CD4-positive, alpha-beta T cell treated with Interleukin-6 for 4 hours (primary cell): ENCODE data around the gene CCNB2.
"Not testable (repeated sequence)": the region's sequence is repeated elsewhere in the genome, so short reads cannot be mapped to it uniquely, and the experiment has no call there.

Experiments
- DNase-seq: peaks from one replicate; pipeline ENCODE4 v3.0.0-alpha.2; 2020; ENCODE audit warnings: mixed read lengths

Gene CCNB2

GRCh38 chr15:59137566-59137965, 32.6 kb downstream of the CCNB2 start:
- no peak for DNase-seq

GRCh38 chr15:59138243-59138642, 33.3 kb downstream of the CCNB2 start:
- peak; percentile 64 for DNase-seq

DNA sequence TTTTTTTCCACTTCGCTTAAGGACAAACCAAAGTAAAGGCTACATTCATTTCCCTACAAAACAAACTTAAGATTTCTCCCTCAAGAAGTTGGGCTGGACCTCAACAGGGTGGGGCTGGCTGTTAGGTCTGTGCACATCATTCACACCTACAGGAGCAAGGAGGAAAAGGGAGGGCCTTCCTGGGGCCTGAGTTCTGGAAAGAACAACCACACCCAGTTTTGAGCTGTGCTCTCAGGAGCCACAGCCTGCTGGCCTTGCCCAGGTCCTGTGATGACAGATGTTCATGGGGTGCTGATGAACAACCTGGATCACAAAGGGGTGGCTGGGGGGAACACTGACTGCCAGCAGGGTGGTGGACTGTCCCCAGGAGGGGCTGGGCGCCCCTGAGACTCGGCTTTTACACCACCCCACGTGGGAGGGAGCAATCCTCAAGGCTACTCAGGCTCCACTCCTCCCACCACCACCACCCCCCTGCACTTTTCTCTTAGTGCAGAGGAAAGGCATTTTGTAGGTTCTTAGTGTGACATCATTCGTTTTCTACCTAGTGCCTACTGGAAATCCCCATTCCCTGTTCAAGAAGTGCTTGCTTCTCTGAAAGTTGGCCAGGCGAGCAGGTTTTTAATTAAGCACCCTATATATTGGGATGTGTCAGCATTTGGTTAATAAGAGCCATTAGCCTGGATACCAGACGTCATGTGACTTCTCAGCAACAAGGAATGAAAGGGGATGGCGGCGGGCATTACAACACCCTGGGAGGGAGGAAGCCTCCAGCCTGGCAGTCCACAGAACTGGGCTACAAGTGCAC, 35.7 kb downstream of the CCNB2 start:
- no peak for DNase-seq

GRCh38 chr15:59143281-59143680, 38.3 kb downstream of the CCNB2 start:
- DNase-seq: no peak

GRCh38 chr15:59144594-59144993, 39.6 kb downstream of the CCNB2 start:
- DNase-seq: not testable (repeated sequence)

DNA sequence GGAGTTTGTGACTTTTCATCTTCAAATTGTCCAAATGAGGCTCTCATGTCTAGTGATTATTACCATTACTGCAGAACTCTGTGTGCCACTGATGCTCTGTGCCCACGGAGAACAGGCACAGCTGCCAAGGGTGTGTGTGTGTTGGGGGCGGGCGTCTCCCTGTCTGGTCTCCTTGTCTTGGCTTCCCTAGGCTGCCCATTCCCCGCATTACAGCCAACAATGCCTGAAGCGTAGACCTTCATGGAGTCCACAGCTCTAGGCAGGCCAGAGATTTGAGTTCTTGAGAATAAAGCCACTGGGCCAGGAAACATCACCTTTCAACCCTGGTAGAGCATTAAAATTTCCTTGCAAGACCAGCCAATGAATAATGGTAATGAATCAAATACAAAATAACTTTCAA, 42.7 kb downstream of the CCNB2 start:
- DNase-seq: no peak

DNA sequence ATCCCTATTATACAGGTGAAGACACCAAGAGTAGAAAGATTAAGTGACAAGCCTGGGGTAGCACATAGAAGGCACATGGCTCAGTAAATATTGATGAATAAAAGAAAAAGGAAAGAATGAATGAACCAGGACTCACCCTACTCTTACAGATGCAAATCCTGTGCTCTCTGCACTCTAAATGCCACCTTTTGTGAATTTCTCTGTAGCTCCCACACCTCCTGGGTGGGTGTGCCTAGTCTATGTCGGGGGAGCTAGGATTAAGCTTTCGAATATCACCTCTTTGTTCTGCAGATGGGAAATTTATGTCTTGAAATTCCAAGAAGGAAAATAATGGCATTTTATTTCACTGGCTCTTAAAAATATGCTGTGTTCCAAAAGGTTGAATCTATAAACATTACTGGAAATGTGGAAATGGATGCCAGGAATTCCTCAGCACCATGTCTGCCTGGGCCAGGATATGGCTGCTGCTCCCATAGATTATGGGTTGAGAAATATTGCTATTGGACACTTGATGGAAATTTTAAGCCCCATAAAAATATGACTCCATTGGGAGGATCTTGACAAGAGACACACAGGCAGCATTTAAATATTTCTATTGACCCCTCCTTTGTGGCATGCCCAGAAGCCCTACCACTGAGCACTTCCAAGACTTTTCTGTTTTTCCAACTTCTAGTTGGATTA, 43.3 kb downstream of the CCNB2 start:
- no peak for DNase-seq

DNA sequence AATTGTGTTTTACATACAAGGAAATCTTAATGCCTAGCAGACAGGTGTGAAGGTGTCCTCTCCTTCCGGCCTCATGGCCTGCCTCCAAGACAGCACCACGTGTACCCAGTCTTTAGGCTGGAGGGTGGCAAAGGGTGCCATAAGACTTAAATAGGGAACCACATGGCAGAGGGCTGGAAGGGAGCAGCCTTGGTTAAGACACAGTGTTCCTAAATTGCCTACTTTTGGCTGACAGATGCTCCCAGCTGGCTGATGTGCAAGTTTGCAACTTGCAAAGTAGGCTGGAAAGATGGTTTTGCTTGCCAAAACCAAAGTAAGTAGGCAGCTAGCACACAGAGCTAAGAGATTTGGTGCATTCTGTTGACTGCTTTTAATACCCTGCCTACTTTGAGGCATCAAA, 45.2 kb downstream of the CCNB2 start:
- DNase-seq: no peak

GRCh38 chr15:59152694-59153450, 47.9 kb downstream of the CCNB2 start:
- DNase-seq: no peak

GRCh38 chr15:59153466-59153865, 48.5 kb downstream of the CCNB2 start:
- no peak for DNase-seq

DNA sequence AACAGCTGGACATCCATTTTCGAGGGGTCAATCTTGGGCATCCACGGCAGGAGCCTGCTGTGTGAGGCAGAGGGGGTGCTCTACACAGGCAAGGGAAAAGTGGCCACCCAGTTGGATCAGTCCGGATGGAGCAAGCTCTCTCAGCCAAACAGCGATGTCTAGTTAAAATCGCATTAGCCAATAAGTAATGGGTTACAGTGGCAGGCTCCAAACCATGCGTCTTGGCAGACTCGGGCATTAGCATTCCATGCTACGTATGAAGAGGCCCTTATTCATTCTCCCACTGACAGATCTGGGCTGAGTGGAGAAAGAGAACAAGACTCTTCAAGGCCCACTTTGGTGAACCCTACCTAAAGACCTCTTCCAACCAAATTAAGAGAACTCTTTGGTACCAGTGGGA, 49.3 kb downstream of the CCNB2 start:
- DNase-seq: no peak

DNA sequence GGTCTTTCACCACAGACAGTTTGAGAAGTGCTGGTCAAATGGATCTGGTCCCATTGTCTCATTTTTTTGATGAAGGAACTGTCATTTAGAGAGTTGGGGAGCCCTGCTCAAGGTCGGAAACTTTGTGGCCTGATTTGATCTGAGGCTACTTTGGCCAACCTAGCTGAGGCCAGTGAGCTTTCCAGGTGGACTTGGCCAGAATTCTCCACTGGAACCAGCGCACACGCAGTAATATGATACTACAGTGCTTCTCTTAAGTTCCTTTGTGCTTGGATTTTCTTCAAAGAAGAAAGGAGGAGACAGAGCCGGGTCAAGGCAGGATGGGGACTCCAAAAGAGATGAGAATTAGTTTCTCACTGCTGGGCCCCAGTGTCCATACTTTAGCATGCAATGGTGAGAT, 50.5 kb downstream of the CCNB2 start:
- no peak for DNase-seq

DNA sequence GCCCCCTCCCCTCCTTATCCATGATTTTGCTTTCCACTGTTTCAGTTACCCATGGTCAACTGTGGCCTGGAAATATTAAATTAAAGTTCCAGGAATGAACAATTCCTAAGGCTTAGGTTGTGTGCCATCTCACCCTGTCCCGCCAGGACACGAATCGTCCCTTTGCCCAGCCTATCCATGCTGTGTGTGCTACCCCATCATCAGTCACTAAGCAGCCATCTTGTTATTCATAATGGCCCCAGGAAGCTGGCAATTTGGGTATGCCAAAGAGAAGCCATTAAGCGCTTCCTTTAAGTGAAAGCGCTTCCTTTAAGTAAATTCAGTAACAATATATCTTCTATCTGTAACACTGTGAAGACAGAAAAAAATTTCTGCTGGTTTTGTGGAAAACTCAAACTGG, 52.5 kb downstream of the CCNB2 start:
- DNase-seq: no peak

DNA sequence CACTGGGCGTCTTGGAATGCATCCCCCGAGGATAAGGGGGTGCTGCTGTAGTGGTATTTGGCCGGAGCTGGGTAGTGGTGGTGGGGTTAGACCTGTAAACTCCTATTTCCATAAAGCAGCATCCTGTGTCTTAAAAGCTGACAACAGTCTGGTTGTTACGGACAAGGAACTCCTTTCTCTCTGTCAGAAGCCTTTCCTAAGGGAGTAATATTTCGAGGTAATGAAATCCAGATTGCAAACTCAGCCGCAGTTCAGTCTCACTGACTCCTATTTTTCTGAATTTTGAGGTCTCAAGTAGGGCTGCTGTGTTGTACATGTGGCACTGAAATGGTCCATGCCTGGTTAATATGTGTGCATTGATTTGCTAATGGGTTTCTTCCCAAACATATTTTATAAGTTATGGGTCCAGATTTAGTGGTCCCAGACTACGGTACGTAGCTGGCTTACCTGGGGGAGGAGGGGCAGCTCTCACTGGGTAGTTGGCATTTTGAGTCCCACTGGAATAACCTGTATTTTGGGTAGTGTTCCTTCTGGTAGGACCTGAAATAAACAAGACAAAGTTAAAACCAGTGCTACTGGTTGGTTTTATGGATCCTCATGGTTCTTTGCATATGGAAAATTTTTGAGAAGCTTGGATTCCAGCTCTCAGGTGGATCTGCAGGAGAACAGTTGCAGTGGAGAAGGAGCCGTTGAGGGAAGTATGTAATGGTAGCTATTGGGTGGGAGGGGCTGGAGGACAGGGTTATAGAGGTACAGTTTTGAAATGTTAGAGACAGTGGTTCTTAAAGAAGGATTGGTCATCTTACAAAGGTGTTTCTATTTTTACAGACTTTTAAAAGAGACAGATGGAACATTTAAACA, 53.1 kb downstream of the CCNB2 start:
- no peak for DNase-seq

GRCh38 chr15:59158701-59159034, 53.7 kb downstream of the CCNB2 start:
- DNase-seq: no peak

DNA sequence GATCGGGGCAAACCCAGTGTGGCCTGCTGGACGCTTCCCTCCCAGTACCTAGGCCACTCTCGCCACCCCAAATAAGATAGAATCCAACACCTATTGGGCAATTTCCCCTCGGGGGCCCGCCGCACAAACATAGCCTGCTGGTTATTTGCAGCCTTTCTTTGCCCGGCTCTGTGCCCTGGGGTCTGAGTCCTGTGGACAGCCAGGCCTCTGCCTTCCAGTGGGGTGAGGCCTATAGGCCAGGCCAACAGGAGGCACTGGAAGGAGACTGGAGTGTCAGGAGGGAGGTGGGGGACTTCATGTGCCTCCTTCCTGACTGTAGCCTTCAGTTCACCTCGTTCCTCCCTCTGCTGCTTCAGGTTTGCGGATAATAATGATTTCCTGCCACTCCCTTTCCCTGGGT, 54.3 kb downstream of the CCNB2 start:
- DNase-seq: no peak

GRCh38 chr15:59160880-59161593, 56.1 kb downstream of the CCNB2 start:
- DNase-seq: peak; percentile 21

DNA sequence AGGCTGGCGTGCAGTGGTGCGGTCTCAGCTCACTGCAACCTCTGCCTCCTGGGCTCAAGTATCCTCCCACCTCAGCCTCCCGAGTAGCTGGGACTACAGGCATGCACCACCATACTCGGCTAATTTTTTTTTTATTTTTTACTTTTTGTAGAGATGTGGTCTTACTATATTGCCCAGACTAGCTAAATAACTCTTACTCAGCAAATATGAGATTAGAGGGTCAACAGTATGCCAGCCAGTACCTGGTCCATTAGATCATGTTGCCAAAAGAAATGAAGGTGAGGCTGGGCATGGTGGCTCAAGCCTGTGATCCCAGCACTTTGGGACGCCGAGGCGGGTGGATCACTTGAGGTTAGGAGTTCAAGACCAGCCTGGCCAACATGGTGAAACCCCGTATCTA, 57.1 kb downstream of the CCNB2 start:
- DNase-seq: not testable (repeated sequence)

GRCh38 chr15:59165726-59166125, 60.8 kb downstream of the CCNB2 start:
- no peak for DNase-seq

- no peak for DNase-seq
Measured at GRCh38 chr15:59166166-59166565, 61.2 kb downstream of the CCNB2 start.

DNA sequence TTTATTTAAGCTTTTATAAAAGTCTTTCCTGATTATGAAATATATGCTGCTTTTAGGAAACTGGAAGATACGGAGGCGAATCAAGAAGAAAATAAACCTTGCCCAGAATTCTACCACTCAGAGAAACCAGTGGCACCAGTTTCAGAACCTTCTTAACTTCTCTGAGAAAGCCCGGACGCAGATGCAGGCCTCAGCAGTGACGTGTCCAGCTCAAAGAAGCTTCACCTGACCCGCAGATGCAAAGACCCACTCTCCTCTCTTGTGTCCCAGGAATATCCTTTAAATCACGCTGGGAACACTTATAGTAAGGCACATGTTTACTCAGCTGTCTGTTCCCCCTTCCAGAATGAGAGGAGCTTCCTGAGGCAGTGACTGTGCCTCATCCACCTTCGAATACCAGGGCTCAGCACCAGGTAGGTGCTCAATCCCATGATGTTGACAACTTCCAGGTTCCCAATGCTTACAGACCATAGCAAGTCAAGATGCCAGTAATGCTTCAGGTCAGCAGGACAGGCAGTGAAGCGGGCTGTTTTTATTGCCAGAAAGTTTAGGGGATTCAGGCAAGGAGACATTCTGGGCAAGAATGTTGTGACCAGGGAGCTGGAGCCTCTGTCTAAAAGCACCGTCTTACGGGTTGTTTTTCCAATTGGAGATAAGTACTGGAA, 61.8 kb downstream of the CCNB2 start:
- DNase-seq: no peak

- DNase-seq: no peak
Measured at GRCh38 chr15:59168536-59168935, 63.6 kb downstream of the CCNB2 start.
